HEK293 (cell line): ENCODE results near the gene MED19.

Experiments used
- CTCF ChIA-PET: fragments of 350-600 bp; formaldehyde crosslinking; extraction: SDS; loops from one replicate; lab custom pipeline; 2021; ENCODE audit warnings: antibody characterized with exemption; lab: Yijun Ruan, JAX
- POLR2A ChIA-PET: fragments of 300-600 bp; formaldehyde crosslinking; extraction: SDS; loops from one replicate; lab custom pipeline; 2020; ENCODE audit warnings: antibody characterized with exemption, inconsistent platforms; lab: Yijun Ruan, JAX
- H3K27ac ChIP-seq: fragments of 200-500 bp; sonication (Bioruptor generic); 2 replicates; pipeline ENCODE4 v1.5.1; 2014; ENCODE audit warnings: low read depth, low read length, control low read depth, inconsistent platforms; ENCODE audit errors: extremely low read depth
- H3K36me3 ChIP-seq, 2 experiments: fragments of 200-500 bp in 1 of 2; sonication (Bioruptor generic) in 1 of 2; 1 replicate in 1 of 2; 2 replicates in 1 of 2; pipeline ENCODE4 v1.5.1; 2014 to 2017; ENCODE audit warnings: inconsistent platforms in 2 of 2, low read length in 2 of 2; ENCODE audit not compliant: control insufficient read depth in 2 of 2, insufficient read depth in 1 of 2
- H3K4me1 ChIP-seq: fragments of 200-500 bp; sonication (Bioruptor generic); 2 replicates; pipeline ENCODE4 v1.5.1; 2014; ENCODE audit warnings: mild to moderate bottlenecking, low read length, inconsistent platforms; ENCODE audit not compliant: control insufficient read depth, insufficient read depth
- H3K4me3 ChIP-seq: 2 replicates; pipeline ENCODE4 v1.5.1; 2011; ENCODE audit warnings: low read depth, mild to moderate bottlenecking, control low read depth, low read length, moderate library complexity
- H3K9me3 ChIP-seq: fragments of 200-500 bp; sonication (Bioruptor generic); 2 replicates; pipeline ENCODE4 v1.5.1; 2014; ENCODE audit warnings: low read depth, low read length, inconsistent platforms; ENCODE audit not compliant: control insufficient read depth, insufficient read depth
- SP7 ChIP-seq: fragments of 450-650 bp; formaldehyde crosslinking; IDR thresholded peaks from 2 replicates; pipeline ENCODE4 v1.5.1; 2016; ENCODE audit warnings: missing biosample characterization, missing genetic modification characterization
- ZBTB8A ChIP-seq: fragments of 450-650 bp; formaldehyde crosslinking; IDR thresholded peaks from 2 replicates; pipeline ENCODE4 v1.5.1; 2016; ENCODE audit warnings: missing biosample characterization, missing genetic modification characterization
- ZFP69B ChIP-seq: fragments of 450-650 bp; formaldehyde crosslinking; IDR thresholded peaks from 2 replicates; pipeline ENCODE4 v1.5.1; 2016; ENCODE audit warnings: missing biosample characterization, missing genetic modification characterization
- ZNF184 ChIP-seq: fragments of 450-650 bp; IDR thresholded peaks from 2 replicates; pipeline ENCODE4 v1.5.1; 2018; ENCODE audit warnings: missing biosample characterization, mild to moderate bottlenecking, missing genetic modification characterization
- ZNF248 ChIP-seq: fragments of 450-650 bp; formaldehyde crosslinking; IDR thresholded peaks from 2 replicates; pipeline ENCODE4 v1.5.1; 2017; ENCODE audit warnings: missing biosample characterization, missing genetic modification characterization
- ZNF302 ChIP-seq: fragments of 450-650 bp; formaldehyde crosslinking; IDR thresholded peaks from 2 replicates; pipeline ENCODE4 v1.5.1; 2016; ENCODE audit warnings: missing biosample characterization, missing genetic modification characterization, low read depth
- ZNF501 ChIP-seq: fragments of 450-650 bp; formaldehyde crosslinking; IDR thresholded peaks from 2 replicates; pipeline ENCODE4 v1.5.1; 2016; ENCODE audit warnings: missing biosample characterization, missing genetic modification characterization
- ZNF514 ChIP-seq: fragments of 450-650 bp; formaldehyde crosslinking; IDR thresholded peaks from 2 replicates; pipeline ENCODE4 v1.5.1; 2016; ENCODE audit warnings: missing biosample characterization, missing genetic modification characterization
- ZNF560 ChIP-seq: fragments of 450-650 bp; formaldehyde crosslinking; IDR thresholded peaks from 2 replicates; pipeline ENCODE4 v1.5.1; 2017; ENCODE audit warnings: missing biosample characterization, missing genetic modification characterization, borderline replicate concordance
- ZNF571 ChIP-seq: fragments of 450-650 bp; formaldehyde crosslinking; IDR thresholded peaks from 2 replicates; pipeline ENCODE4 v1.5.0; 2017; ENCODE audit warnings: missing biosample characterization, missing genetic modification characterization
- ZSCAN23 ChIP-seq: fragments of 450-650 bp; formaldehyde crosslinking; IDR thresholded peaks from 2 replicates; pipeline ENCODE4 v1.5.1; 2016; ENCODE audit warnings: missing biosample characterization, missing genetic modification characterization
- ZSCAN30 ChIP-seq: fragments of 450-650 bp; IDR thresholded peaks from 2 replicates; pipeline ENCODE4 v1.5.1; 2018; ENCODE audit warnings: missing biosample characterization, mild to moderate bottlenecking, missing genetic modification characterization, moderate library complexity
- ZXDB ChIP-seq: fragments of 450-650 bp; formaldehyde crosslinking; IDR thresholded peaks from 2 replicates; pipeline ENCODE4 v1.5.1; 2016; ENCODE audit warnings: missing biosample characterization, missing genetic modification characterization
- TF ChIP-seq, protein P1 (sequence below): fragments of 450-650 bp; formaldehyde crosslinking; IDR thresholded peaks from 2 replicates; pipeline ENCODE4 v1.5.1; 2016; ENCODE audit warnings: missing biosample characterization, missing genetic modification characterization, low read depth
- TF ChIP-seq, protein P2 (sequence below): fragments of 450-650 bp; formaldehyde crosslinking; IDR thresholded peaks from 2 replicates; pipeline ENCODE4 v1.5.1; 2016; ENCODE audit warnings: missing biosample characterization, missing genetic modification characterization
- TF ChIP-seq, protein P3 (sequence below): fragments of 450-650 bp; formaldehyde crosslinking; IDR thresholded peaks from 2 replicates; pipeline ENCODE4 v1.5.1; 2017; ENCODE audit warnings: missing biosample characterization, missing genetic modification characterization
- TF ChIP-seq, protein P4 (sequence below): fragments of 450-650 bp; formaldehyde crosslinking; IDR thresholded peaks from 2 replicates; pipeline ENCODE4 v1.5.1; 2017; ENCODE audit warnings: missing biosample characterization, missing genetic modification characterization
- TF ChIP-seq, protein P5 (sequence below): fragments of 450-650 bp; formaldehyde crosslinking; IDR thresholded peaks from 2 replicates; pipeline ENCODE4 v1.5.1; 2016; ENCODE audit warnings: missing biosample characterization, missing genetic modification characterization
- TF ChIP-seq, protein P6 (sequence below): fragments of 450-650 bp; formaldehyde crosslinking; conservative IDR thresholded peaks from 2 replicates; pipeline ENCODE4 v1.5.1; 2016; ENCODE audit warnings: low read depth, missing biosample characterization, missing genetic modification characterization

MED19 gene

DNA sequence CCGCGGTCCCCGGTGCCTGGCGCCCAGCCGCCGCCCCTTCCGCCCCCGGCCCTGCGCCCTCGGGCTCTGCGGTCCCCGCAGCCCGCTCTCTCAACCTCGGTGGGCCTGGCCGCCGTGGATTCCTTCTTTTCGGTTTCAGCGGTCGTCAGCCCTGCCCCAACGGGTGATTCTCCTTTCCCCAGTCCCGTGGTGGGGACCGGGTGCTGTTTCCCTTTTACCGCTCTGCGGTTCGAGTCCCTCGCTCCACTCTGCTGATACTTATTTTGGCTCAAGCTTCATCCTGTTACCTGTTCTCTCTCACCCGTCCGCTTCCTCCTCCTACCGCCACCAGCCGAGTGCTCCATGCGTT lies 43.6 kb downstream of the MED19 start:
- H3K27ac ChIP-seq, result peak overlapping the region; percentile 90
- H3K4me1 ChIP-seq, result no peaks in the 10 kb centered on the region
- TF ChIP-seq, protein P1, sequence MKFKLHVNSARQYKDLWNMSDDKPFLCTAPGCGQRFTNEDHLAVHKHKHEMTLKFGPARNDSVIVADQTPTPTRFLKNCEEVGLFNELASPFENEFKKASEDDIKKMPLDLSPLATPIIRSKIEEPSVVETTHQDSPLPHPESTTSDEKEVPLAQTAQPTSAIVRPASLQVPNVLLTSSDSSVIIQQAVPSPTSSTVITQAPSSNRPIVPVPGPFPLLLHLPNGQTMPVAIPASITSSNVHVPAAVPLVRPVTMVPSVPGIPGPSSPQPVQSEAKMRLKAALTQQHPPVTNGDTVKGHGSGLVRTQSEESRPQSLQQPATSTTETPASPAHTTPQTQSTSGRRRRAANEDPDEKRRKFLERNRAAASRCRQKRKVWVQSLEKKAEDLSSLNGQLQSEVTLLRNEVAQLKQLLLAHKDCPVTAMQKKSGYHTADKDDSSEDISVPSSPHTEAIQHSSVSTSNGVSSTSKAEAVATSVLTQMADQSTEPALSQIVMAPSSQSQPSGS (tag by site-specific recombination), result no peak
- TF ChIP-seq ZFP69B (tag by site-specific recombination) (0 out of 2 replicates have a peak, but pooled peaks have one; percentile 14), ZNF560 (tag by site-specific recombination) (no peak), ZNF514 (no peak), SP7 (tag by site-specific recombination) (no peak), ZNF571 (tag by site-specific recombination) (no peak), ZBTB8A (tag by site-specific recombination) (peak; percentile 92), ZNF501 (tag by site-specific recombination) (0 out of 2 replicates have a peak, but pooled peaks have one; percentile 11), ZNF184 (no peak), ZNF248 (tag by site-specific recombination) (no peak), ZSCAN23 (tag by site-specific recombination) (no peak), ZXDB (tag by site-specific recombination) (peak; percentile 22; the same call in 1 of the 2 replicates), ZSCAN30 (no peak), ZNF302 (tag by site-specific recombination) (no peak)
- TF ChIP-seq, protein P2, sequence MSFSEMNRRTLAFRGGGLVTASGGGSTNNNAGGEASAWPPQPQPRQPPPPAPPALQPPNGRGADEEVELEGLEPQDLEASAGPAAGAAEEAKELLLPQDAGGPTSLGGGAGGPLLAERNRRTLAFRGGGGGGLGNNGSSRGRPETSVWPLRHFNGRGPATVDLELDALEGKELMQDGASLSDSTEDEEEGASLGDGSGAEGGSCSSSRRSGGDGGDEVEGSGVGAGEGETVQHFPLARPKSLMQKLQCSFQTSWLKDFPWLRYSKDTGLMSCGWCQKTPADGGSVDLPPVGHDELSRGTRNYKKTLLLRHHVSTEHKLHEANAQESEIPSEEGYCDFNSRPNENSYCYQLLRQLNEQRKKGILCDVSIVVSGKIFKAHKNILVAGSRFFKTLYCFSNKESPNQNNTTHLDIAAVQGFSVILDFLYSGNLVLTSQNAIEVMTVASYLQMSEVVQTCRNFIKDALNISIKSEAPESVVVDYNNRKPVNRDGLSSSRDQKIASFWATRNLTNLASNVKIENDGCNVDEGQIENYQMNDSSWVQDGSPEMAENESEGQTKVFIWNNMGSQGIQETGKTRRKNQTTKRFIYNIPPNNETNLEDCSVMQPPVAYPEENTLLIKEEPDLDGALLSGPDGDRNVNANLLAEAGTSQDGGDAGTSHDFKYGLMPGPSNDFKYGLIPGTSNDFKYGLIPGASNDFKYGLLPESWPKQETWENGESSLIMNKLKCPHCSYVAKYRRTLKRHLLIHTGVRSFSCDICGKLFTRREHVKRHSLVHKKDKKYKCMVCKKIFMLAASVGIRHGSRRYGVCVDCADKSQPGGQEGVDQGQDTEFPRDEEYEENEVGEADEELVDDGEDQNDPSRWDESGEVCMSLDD (tag by site-specific recombination), result no peak
- TF ChIP-seq, protein P3, sequence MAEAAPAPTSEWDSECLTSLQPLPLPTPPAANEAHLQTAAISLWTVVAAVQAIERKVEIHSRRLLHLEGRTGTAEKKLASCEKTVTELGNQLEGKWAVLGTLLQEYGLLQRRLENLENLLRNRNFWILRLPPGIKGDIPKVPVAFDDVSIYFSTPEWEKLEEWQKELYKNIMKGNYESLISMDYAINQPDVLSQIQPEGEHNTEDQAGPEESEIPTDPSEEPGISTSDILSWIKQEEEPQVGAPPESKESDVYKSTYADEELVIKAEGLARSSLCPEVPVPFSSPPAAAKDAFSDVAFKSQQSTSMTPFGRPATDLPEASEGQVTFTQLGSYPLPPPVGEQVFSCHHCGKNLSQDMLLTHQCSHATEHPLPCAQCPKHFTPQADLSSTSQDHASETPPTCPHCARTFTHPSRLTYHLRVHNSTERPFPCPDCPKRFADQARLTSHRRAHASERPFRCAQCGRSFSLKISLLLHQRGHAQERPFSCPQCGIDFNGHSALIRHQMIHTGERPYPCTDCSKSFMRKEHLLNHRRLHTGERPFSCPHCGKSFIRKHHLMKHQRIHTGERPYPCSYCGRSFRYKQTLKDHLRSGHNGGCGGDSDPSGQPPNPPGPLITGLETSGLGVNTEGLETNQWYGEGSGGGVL (tag by site-specific recombination), result 0 out of 2 replicates have a peak, but pooled peaks have one; percentile 24
- TF ChIP-seq, protein P4, sequence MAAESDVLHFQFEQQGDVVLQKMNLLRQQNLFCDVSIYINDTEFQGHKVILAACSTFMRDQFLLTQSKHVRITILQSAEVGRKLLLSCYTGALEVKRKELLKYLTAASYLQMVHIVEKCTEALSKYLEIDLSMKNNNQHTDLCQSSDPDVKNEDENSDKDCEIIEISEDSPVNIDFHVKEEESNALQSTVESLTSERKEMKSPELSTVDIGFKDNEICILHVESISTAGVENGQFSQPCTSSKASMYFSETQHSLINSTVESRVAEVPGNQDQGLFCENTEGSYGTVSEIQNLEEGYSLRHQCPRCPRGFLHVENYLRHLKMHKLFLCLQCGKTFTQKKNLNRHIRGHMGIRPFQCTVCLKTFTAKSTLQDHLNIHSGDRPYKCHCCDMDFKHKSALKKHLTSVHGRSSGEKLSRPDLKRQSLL (tag by site-specific recombination), result no peak
- TF ChIP-seq, protein P5, sequence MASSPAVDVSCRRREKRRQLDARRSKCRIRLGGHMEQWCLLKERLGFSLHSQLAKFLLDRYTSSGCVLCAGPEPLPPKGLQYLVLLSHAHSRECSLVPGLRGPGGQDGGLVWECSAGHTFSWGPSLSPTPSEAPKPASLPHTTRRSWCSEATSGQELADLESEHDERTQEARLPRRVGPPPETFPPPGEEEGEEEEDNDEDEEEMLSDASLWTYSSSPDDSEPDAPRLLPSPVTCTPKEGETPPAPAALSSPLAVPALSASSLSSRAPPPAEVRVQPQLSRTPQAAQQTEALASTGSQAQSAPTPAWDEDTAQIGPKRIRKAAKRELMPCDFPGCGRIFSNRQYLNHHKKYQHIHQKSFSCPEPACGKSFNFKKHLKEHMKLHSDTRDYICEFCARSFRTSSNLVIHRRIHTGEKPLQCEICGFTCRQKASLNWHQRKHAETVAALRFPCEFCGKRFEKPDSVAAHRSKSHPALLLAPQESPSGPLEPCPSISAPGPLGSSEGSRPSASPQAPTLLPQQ (tag by site-specific recombination), result peak; percentile 81; the same call in 1 of the 2 replicates
- TF ChIP-seq, protein P6, sequence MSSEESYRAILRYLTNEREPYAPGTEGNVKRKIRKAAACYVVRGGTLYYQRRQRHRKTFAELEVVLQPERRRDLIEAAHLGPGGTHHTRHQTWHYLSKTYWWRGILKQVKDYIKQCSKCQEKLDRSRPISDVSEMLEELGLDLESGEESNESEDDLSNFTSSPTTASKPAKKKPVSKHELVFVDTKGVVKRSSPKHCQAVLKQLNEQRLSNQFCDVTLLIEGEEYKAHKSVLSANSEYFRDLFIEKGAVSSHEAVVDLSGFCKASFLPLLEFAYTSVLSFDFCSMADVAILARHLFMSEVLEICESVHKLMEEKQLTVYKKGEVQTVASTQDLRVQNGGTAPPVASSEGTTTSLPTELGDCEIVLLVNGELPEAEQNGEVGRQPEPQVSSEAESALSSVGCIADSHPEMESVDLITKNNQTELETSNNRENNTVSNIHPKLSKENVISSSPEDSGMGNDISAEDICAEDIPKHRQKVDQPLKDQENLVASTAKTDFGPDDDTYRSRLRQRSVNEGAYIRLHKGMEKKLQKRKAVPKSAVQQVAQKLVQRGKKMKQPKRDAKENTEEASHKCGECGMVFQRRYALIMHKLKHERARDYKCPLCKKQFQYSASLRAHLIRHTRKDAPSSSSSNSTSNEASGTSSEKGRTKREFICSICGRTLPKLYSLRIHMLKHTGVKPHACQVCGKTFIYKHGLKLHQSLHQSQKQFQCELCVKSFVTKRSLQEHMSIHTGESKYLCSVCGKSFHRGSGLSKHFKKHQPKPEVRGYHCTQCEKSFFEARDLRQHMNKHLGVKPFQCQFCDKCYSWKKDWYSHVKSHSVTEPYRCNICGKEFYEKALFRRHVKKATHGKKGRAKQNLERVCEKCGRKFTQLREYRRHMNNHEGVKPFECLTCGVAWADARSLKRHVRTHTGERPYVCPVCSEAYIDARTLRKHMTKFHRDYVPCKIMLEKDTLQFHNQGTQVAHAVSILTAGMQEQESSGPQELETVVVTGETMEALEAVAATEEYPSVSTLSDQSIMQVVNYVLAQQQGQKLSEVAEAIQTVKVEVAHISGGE (tag by site-specific recombination), result peak; percentile 67; the same call in 1 of the 2 replicates
- H3K36me3 ChIP-seq, result peaks cover 2 to 25% of the 10 kb centered on the region in 2 experiments; a peak in 2 of 3 replicates
- ChIA-PET POLR2A (no interaction called here), CTCF (no interaction called here)
- no peaks in the 10 kb centered on the region for H3K9me3 ChIP-seq
- H3K4me3 ChIP-seq, result peak overlapping the region; percentile 99
